Neural cell (in vitro differentiated cells): ENCODE results near the gene ZNF490.

Experiments used
- EP300 ChIP-seq: fragments of 450-650 bp; conservative IDR thresholded peaks from 2 replicates; pipeline ENCODE4 v1.6.1; 2014; ENCODE audit warnings: antibody characterized with exemption, mild to moderate bottlenecking, moderate library complexity; ENCODE audit not compliant: poor library complexity, severe bottlenecking
- EZH2 ChIP-seq: fragments of 200-600, 300-800 bp; shearing (Covaris generic), sonication (generic); IDR thresholded peaks from 2 replicates; pipeline ENCODE4 v1.6.1; 2014; ENCODE audit warnings: antibody characterized with exemption, low read length, borderline replicate concordance, mild to moderate bottlenecking; ENCODE audit not compliant: insufficient read depth, poor library complexity, severe bottlenecking
- MXI1 ChIP-seq: fragments of 450-650 bp; conservative IDR thresholded peaks from 2 replicates; pipeline ENCODE4 v1.6.1; 2014; ENCODE audit warnings: antibody characterized with exemption, mild to moderate bottlenecking; ENCODE audit not compliant: poor library complexity, severe bottlenecking
- POLR2AphosphoS5 ChIP-seq: IDR thresholded peaks from 2 replicates; pipeline ENCODE4 v1.6.1; 2012
- RAD21 ChIP-seq: fragments of 450-650 bp; conservative IDR thresholded peaks from 2 replicates; pipeline ENCODE4 v1.6.1; 2014; ENCODE audit warnings: antibody characterized with exemption, mild to moderate bottlenecking, moderate library complexity
- REST ChIP-seq: IDR thresholded peaks from 2 replicates; pipeline ENCODE4 v1.6.1; 2012; ENCODE audit warnings: borderline replicate concordance
- SMC3 ChIP-seq: fragments of 450-650 bp; conservative IDR thresholded peaks from 2 replicates; pipeline ENCODE4 v1.6.1; 2014; ENCODE audit warnings: antibody characterized with exemption, mild to moderate bottlenecking, moderate library complexity; ENCODE audit not compliant: poor library complexity
- TAF1 ChIP-seq: IDR thresholded peaks from 2 replicates; pipeline ENCODE4 v1.6.1; 2012; ENCODE audit warnings: low read depth
- TF ChIP-seq, protein P1 (sequence below): fragments of 450-650 bp; IDR thresholded peaks from 2 replicates; pipeline ENCODE4 v1.5.1; 2014; ENCODE audit warnings: antibody characterized with exemption, mild to moderate bottlenecking, moderate library complexity; ENCODE audit not compliant: poor library complexity, severe bottlenecking

DNA sequence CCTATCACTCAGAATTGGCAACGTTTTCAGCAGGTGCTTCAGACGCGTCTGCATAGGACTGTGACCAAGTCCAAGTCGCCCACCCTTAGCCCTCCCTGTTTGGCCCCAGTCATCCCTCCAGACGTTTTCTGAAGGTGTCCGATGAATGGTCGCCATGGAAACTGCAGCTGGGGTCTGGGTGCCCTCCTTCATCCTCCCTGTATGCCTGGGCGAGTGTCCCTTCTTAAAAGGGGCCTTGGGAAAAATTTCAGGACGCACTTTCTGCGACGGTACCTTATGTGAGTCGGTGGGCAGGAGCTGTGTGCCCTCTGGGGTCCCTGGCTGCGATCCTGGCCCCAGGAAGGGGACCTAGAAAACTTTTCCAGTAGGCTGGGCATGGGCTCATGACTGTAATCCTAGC, 30.8 kb upstream of the ZNF490 start:
- TF ChIP-seq EZH2 (no peak), SMC3 (no peak), EP300 (no peak), MXI1 (no peak), RAD21 (no peak), POLR2AphosphoS5 (no peak), REST (no peak), TAF1 (no peak)
- TF ChIP-seq, protein P1, sequence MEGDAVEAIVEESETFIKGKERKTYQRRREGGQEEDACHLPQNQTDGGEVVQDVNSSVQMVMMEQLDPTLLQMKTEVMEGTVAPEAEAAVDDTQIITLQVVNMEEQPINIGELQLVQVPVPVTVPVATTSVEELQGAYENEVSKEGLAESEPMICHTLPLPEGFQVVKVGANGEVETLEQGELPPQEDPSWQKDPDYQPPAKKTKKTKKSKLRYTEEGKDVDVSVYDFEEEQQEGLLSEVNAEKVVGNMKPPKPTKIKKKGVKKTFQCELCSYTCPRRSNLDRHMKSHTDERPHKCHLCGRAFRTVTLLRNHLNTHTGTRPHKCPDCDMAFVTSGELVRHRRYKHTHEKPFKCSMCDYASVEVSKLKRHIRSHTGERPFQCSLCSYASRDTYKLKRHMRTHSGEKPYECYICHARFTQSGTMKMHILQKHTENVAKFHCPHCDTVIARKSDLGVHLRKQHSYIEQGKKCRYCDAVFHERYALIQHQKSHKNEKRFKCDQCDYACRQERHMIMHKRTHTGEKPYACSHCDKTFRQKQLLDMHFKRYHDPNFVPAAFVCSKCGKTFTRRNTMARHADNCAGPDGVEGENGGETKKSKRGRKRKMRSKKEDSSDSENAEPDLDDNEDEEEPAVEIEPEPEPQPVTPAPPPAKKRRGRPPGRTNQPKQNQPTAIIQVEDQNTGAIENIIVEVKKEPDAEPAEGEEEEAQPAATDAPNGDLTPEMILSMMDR: no peak
